Fibroblast of mammary gland (primary cell): ENCODE data around the gene CAVIN4.

Experiments used
- DNase-seq: peaks from one replicate; pipeline ENCODE4 v3.0.0-alpha.2; 2010; ENCODE audit warnings: low read depth
- H3K4me3 ChIP-seq: 2 replicates; pipeline ENCODE4 v1.5.1; 2011; ENCODE audit warnings: low read depth, mild to moderate bottlenecking, low read length, moderate library complexity; ENCODE audit not compliant: control insufficient read depth
- TF ChIP-seq, protein P1 (sequence below): conservative IDR thresholded peaks from 2 replicates; pipeline ENCODE4 v1.5.1; 2011; ENCODE audit warnings: low read depth, low read length, inconsistent platforms; ENCODE audit not compliant: control insufficient read depth, insufficient read depth

CAVIN4 gene

DNA sequence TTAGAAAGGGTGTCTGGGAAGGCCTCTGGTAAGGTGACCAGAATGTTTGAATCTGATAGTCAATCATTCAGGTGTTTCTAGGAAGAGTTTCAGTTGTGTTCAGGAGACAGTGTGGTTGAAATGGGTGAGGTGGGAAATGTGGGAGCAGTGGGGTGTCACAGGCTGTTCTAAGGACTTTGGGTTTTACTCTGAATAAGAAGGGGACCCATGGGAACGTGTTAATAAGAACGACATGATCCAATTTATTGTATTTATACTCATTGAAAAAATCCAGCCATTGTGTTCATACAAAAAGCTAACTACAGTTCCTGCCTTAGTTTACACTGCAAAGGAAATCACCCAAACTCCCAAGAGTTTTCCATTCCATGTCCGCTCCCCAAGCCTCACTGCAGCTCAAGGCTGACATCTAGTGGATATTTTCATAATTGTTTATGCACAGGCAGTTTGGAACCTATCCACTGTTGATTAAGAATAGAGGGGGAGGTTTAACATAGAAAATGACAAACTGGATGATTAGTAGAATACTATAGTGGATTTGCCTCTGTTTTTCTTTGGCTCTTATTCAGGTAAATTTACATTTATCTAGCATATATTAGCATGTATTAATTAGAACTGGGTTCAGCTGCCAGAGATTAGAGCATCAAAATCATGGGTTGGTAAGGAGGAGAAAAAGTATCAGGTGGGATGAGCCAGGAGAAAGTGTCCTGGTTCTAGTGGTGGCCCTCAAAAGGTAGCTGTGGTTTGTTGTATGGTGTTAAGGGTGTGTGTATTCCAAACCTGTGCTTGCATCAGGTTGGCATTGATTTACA, 17.7 kb downstream of the CAVIN4 start:
- TF ChIP-seq, protein P1, sequence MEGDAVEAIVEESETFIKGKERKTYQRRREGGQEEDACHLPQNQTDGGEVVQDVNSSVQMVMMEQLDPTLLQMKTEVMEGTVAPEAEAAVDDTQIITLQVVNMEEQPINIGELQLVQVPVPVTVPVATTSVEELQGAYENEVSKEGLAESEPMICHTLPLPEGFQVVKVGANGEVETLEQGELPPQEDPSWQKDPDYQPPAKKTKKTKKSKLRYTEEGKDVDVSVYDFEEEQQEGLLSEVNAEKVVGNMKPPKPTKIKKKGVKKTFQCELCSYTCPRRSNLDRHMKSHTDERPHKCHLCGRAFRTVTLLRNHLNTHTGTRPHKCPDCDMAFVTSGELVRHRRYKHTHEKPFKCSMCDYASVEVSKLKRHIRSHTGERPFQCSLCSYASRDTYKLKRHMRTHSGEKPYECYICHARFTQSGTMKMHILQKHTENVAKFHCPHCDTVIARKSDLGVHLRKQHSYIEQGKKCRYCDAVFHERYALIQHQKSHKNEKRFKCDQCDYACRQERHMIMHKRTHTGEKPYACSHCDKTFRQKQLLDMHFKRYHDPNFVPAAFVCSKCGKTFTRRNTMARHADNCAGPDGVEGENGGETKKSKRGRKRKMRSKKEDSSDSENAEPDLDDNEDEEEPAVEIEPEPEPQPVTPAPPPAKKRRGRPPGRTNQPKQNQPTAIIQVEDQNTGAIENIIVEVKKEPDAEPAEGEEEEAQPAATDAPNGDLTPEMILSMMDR: peak; percentile 85
- no peak overlapping the region for H3K4me3 ChIP-seq
- DNase-seq: peak; percentile 72

DNA sequence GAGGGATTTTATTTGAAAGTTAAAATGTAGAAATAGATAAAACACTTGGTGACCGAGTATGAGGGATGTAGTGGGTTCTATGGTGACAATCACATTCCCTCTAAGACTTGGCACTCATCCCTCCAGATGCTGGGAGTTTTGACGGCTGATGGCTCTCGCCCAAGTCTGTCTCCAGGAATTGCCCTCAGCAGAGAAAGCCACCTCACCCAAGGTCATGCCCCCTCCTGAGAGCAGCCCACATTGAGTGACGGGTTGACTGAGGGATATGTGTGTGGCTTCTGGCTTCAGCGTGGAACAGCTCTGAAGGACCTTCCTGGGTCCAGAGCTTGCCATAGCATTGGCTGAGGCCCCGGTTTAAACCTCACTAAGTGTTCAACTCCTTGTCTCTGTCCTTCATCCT, 19.4 kb downstream of the CAVIN4 start:
- no peak for DNase-seq
- H3K4me3 ChIP-seq: no peak overlapping the region
- TF ChIP-seq, protein P1: no peak

DNA sequence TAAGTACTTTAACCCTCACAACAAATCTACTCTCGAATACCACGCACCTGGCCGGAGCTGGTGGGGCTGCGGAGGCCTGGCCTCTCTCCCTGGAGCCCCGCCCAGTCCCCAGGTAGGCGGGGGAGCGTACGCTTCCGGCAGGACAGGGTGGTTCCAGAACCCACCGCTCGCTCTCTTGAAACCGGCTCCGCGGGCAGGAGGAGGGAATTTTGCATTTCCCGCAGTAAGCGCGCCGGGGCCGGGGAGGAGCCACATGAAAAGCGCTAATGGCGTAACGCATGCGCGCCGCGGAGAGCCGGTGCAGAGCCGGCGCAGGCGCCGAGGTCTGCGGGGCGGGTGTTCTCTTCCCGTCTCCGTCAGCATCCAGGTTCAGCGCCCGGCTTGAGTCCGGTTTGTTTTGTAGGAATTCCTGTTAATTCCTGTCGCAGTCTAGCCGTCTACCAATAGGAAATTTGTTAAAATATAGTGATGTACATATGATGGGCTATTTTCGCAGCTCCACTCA, 20.8 kb downstream of the CAVIN4 start:
- DNase-seq: peak; percentile 67
- TF ChIP-seq, protein P1: no peak

DNA sequence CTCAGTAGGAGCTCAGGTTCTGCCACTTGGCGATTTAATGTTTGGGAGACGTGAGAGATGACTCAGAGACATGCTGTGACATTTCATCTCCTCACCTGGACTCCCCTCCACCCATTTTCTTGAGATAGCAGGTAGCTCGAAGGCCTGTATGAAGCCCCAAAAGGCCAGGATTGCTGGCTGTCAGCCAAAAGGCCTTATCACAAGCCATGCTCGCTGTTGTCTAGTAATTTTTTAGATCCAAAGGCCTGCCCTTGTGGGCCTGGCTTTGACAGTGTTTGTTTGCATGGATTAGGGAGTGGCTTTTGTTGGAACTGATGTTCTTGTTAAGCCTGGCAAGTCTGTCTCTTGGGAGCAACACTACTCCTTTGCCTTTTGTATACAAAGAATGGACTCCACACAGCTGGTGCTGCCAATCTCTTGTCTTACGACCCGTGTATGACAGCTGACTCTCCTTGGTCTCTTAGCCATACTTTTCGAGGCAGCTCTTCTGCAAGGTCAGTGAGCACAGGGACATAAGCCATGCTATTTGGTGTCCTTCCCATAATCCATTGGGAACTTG, 22.7 kb downstream of the CAVIN4 start:
- no peak for DNase-seq
- TF ChIP-seq, protein P1: no peak

More for the DNA sequence above, 20.8 kb downstream of the CAVIN4 start:
- H3K4me3 ChIP-seq: peak overlapping the region; percentile 54

DNA sequence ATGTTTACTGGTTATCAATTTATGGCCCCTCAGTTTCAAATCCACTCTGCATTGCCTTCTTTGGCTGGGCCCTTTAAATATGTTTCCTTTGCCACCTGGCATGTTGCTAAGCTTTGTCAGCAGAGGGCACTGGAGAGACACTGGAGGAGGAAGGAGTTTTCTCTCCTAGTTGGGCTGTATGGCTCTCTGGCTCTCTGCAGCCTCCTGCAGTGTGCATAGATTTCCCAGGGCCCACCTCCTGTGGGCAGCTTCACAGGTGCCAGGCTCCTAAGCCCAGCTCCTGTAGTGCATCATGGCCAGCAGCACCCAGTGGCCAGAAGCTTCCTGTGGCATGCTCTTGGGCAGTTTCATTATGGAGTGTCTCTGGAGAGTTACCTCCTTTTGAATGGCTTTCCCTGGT, 23.3 kb downstream of the CAVIN4 start:
- peak; percentile 59 for DNase-seq
- no peak overlapping the region for H3K4me3 ChIP-seq
- TF ChIP-seq, protein P1: peak; percentile 83

More for the DNA sequence above, 22.7 kb downstream of the CAVIN4 start:
- no peak overlapping the region for H3K4me3 ChIP-seq

DNA sequence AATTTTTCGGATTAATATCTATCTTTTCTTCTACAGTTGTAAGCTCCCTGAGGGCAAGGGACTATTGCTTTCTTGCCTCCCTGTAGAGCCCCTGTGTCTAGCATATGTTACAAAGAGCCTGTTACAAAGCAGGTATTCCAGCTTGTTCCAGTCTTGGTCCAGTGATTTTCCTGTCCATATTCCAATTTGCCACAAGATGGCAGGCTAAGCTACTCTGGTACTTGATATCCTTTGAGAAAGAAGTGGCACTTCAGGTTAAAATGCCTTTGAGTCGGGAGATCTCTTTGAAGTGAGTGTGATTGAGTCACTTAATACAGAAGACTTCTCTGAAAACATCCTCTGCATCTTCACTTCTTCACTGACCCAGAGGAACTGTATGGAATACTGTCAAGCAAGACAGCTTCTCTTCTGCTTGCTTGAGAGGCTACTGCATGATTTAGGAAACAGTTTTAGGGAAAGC, 24.5 kb downstream of the CAVIN4 start:
- DNase-seq: peak; percentile 61
- TF ChIP-seq, protein P1: peak; percentile 81
- H3K4me3 ChIP-seq: no peak overlapping the region
